ENCODE data around the gene TMEM198. TPM values are rescaled to one million over a fixed set of nuclear protein-coding genes. Genes with fewer than 3 reads are reported as not detected.
A peak's percentile ranks its signal among the peaks of the same experiment; 100 is the strongest.

The TMEM198 gene
- total RNA-seq, 1 donor from 2014 or later: 8.2 TPM

GRCh38 chr2:219530048-219530963 is 13.5 kb upstream of the TMEM198 start:
- peak; percentile 88 for DNase-seq (ENCODE audit: low spot score, unreplicated experiment)
- peaks cover 67% of the 10 kb centered on the region for H3K27me3 Mint-ChIP-seq
- no peaks in the 10 kb centered on the region for H3K36me3 Mint-ChIP-seq (ENCODE audit: insufficient read depth)
- H3K9me3 Mint-ChIP-seq (ENCODE audit: low read depth): no peaks in the 10 kb centered on the region
- TF ChIP-seq CTCF (IDR thresholded peaks at IDR 0.05; ENCODE audit: unreplicated experiment): peak; percentile 95
- H3K4me3 Mint-ChIP-seq (ENCODE audit: low read depth): no peak overlapping the region
- H3K27ac Mint-ChIP-seq: no peak overlapping the region
- peaks cover 20% of the 10 kb centered on the region for H3K4me1 Mint-ChIP-seq (ENCODE audit: low read depth)

- Mint-ChIP-seq H3K36me3 (ENCODE audit: insufficient read depth) (no peaks in the 10 kb centered on the region), H3K9me3 (ENCODE audit: low read depth) (no peaks in the 10 kb centered on the region), H3K27ac (no peak overlapping the region), H3K4me3 (ENCODE audit: low read depth) (no peak overlapping the region), H3K27me3 (peaks cover 58% of the 10 kb centered on the region), H3K4me1 (ENCODE audit: low read depth) (peaks cover 6% of the 10 kb centered on the region)
- DNase-seq (ENCODE audit: low spot score, unreplicated experiment): no peak
- TF ChIP-seq CTCF (IDR thresholded peaks at IDR 0.05; ENCODE audit: unreplicated experiment): no peak
Observed at GRCh38 chr2:219531639-219532377, 12.0 kb upstream of the TMEM198 start.

GRCh38 chr2:219532378-219532649 is 11.5 kb upstream of the TMEM198 start:
- Mint-ChIP-seq H3K9me3 (ENCODE audit: low read depth) (no peaks in the 10 kb centered on the region), H3K4me1 (ENCODE audit: low read depth) (peaks cover under 1% of the 10 kb centered on the region), H3K36me3 (ENCODE audit: insufficient read depth) (no peaks in the 10 kb centered on the region), H3K27ac (no peak overlapping the region), H3K27me3 (peaks cover 53% of the 10 kb centered on the region), H3K4me3 (ENCODE audit: low read depth) (no peak overlapping the region)
- TF ChIP-seq CTCF (IDR thresholded peaks at IDR 0.05; ENCODE audit: unreplicated experiment): no peak
- no peak for DNase-seq (ENCODE audit: low spot score, unreplicated experiment)

- H3K4me1 Mint-ChIP-seq (ENCODE audit: low read depth): peaks cover 3% of the 10 kb centered on the region
- H3K36me3 Mint-ChIP-seq (ENCODE audit: insufficient read depth): peaks cover 3% of the 10 kb centered on the region
- no peaks in the 10 kb centered on the region for H3K9me3 Mint-ChIP-seq (ENCODE audit: low read depth)
- no peak for TF ChIP-seq CTCF (IDR thresholded peaks at IDR 0.05; ENCODE audit: unreplicated experiment)
- no peak overlapping the region for H3K27ac Mint-ChIP-seq
- peaks cover 42% of the 10 kb centered on the region for H3K27me3 Mint-ChIP-seq
- H3K4me3 Mint-ChIP-seq (ENCODE audit: low read depth): no peak overlapping the region
- DNase-seq (ENCODE audit: low spot score, unreplicated experiment): no peak
Observed at GRCh38 chr2:219533930-219534661, 9.7 kb upstream of the TMEM198 start.

DNA sequence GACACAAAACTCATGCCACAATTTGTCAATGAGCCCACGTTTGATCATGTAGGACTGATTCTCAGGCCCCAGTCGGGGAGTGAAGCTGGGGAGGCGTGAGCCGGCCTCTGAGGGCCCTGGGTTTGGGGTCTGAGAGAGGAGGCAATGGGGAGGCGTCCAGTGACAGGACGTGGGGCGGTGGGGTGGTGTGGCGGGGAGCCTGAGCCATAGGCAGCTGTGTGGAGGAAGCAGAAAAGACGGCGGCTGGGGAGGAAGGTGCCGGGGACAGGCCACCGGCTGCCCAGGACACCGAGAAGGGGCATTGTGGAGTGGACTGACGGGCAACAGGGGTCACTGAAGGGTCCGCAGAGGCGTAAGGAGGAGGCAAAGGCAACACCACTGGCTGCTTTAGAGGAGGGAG is 7.4 kb upstream of the TMEM198 start:
- peaks cover 20% of the 10 kb centered on the region for H3K27me3 Mint-ChIP-seq
- peaks cover 3% of the 10 kb centered on the region for H3K4me1 Mint-ChIP-seq (ENCODE audit: low read depth)
- H3K27ac Mint-ChIP-seq: no peak overlapping the region
- no peak for DNase-seq (ENCODE audit: low spot score, unreplicated experiment)
- H3K36me3 Mint-ChIP-seq (ENCODE audit: insufficient read depth): peaks cover 11% of the 10 kb centered on the region
- TF ChIP-seq CTCF (IDR thresholded peaks at IDR 0.05; ENCODE audit: unreplicated experiment): no peak
- H3K9me3 Mint-ChIP-seq (ENCODE audit: low read depth): no peaks in the 10 kb centered on the region
- no peak overlapping the region for H3K4me3 Mint-ChIP-seq (ENCODE audit: low read depth)
